DOHH2 (cell line): Measurements from ENCODE around the gene SIDT2.

Experiments
- EZH2phosphoT487 ChIP-seq: fragments of 200-600 bp; sonication (generic); IDR thresholded peaks from 2 replicates; pipeline ENCODE4 v1.6.1; 2017; ENCODE audit warnings: borderline replicate concordance, mild to moderate bottlenecking, antibody characterized with exemption, low read length, moderate library complexity, mixed read lengths
- TF ChIP-seq, protein P1 (sequence below): fragments of 200-600 bp; sonication (generic); IDR thresholded peaks from one replicate; pipeline ENCODE4 v1.5.1; 2014; ENCODE audit warnings: antibody characterized with exemption, mild to moderate bottlenecking, low read depth, low read length; ENCODE audit not compliant: poor library complexity, severe bottlenecking

DNA sequence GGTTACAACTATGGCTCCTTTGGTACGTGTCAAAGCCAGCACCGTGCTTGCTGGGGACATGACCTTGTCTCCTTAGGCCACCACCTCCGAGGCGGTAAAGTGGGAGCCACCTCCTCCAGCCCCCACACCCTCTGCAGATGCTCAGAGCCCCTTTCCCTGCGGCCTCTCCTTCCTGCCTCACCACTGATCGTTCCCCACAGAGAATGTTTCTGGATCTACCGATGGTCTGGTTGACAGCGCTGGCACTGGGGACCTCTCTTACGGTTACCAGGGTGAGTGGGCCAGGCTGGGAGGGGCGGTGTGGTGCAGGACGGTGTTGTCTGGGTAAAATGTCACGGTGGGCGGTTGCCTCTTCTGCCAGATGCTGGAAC lies 8.9 kb downstream of the SIDT2 start:
- TF ChIP-seq, protein P1, sequence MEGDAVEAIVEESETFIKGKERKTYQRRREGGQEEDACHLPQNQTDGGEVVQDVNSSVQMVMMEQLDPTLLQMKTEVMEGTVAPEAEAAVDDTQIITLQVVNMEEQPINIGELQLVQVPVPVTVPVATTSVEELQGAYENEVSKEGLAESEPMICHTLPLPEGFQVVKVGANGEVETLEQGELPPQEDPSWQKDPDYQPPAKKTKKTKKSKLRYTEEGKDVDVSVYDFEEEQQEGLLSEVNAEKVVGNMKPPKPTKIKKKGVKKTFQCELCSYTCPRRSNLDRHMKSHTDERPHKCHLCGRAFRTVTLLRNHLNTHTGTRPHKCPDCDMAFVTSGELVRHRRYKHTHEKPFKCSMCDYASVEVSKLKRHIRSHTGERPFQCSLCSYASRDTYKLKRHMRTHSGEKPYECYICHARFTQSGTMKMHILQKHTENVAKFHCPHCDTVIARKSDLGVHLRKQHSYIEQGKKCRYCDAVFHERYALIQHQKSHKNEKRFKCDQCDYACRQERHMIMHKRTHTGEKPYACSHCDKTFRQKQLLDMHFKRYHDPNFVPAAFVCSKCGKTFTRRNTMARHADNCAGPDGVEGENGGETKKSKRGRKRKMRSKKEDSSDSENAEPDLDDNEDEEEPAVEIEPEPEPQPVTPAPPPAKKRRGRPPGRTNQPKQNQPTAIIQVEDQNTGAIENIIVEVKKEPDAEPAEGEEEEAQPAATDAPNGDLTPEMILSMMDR = no peak
- no peak for TF ChIP-seq EZH2phosphoT487
